GM19455 (cell line): ENCODE data around the gene PTCH2.

Experiments used
- ATAC-seq: cut with Tn5 transposase; IDR thresholded peaks from one replicate; pipeline ENCODE4 v1.9.1; 2021; ENCODE audit not compliant: unreplicated experiment

The PTCH2 gene, protein sequence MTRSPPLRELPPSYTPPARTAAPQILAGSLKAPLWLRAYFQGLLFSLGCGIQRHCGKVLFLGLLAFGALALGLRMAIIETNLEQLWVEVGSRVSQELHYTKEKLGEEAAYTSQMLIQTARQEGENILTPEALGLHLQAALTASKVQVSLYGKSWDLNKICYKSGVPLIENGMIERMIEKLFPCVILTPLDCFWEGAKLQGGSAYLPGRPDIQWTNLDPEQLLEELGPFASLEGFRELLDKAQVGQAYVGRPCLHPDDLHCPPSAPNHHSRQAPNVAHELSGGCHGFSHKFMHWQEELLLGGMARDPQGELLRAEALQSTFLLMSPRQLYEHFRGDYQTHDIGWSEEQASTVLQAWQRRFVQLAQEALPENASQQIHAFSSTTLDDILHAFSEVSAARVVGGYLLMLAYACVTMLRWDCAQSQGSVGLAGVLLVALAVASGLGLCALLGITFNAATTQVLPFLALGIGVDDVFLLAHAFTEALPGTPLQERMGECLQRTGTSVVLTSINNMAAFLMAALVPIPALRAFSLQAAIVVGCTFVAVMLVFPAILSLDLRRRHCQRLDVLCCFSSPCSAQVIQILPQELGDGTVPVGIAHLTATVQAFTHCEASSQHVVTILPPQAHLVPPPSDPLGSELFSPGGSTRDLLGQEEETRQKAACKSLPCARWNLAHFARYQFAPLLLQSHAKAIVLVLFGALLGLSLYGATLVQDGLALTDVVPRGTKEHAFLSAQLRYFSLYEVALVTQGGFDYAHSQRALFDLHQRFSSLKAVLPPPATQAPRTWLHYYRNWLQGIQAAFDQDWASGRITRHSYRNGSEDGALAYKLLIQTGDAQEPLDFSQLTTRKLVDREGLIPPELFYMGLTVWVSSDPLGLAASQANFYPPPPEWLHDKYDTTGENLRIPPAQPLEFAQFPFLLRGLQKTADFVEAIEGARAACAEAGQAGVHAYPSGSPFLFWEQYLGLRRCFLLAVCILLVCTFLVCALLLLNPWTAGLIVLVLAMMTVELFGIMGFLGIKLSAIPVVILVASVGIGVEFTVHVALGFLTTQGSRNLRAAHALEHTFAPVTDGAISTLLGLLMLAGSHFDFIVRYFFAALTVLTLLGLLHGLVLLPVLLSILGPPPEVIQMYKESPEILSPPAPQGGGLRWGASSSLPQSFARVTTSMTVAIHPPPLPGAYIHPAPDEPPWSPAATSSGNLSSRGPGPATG

DNA sequence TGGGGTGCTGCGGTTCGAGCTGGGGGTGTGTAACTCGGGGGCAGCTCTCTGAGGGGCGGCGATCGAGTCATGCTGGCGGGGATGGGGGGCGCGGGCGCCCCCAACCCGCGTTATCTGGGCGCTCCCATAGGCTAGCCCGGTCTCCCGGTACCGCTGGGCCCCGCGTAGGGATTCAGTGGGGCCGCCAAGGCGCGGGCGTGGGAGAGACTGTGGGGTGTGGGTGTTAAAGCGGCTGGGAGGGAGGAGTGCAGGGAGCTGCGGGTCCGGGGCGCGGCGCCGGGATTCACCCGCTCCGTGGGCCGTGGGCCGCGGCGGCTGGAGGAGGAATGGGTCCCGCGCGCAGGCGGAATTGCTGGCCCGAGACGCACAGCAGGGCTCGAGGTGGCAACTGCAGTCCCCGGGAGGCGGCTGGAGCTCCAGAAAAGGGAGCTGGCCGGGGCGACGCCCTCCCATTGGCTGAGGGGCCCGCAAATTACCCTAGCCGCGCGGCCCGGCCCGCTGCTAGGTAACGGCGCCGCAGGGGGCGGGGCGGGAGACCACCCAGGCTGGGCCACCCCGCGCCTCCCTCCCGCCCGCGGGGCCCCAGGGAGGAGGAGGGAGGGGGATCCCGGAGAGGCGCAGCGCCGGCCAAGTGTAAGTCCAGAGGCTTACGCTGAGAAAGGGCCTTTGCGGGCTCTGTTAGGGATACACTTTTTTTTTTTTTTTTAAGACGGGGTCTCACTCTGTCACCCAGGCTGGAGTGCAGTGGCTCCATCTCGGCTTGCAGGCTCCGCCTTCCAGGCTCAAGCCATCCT, at the start of gene PTCH2:
TSS of gene PTCH2 (minus strand) at position 392 of the 794 bp plus-strand sequence. CDS start at position 71, 321 bp downstream.
- ATAC-seq: no peak

DNA sequence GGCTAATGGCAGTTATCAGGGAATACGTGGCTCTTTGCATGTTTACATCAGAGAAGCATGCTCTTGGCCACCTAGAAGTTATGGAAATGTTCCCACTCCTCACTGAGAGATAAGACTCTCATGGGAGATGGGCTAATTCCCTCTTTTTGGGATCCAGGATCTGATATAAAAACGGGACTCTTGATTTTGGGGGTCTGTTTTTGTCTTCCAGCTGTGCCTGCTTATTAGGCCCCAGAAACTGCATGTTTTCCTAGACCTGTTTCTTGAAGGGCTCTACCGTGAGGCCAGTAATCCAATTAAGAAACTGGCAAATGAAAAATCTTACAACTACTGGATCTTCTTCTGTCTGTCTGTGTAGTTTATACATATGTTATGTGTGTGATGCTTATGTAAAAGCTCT, 47.0 kb upstream of the PTCH2 start:
- ATAC-seq: no peak

DNA sequence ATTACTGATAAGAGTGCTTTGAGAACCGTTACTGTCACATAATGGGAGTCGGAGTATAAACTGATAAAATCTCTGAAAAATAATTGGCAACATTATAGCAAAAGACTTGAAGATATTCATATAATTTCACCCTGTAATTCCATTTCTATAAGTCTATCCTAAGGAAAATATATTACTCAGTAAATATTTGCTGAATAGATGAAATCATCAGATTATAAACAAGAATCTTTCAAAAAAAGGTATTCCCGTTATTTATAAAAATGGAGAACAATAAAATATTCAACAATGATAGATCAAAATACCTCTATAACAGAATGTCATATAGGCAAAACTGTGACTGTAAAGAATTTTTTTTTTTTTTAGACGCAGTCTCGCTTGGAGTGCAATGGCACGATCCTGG, 42.4 kb upstream of the PTCH2 start:
- ATAC-seq: no peak

DNA sequence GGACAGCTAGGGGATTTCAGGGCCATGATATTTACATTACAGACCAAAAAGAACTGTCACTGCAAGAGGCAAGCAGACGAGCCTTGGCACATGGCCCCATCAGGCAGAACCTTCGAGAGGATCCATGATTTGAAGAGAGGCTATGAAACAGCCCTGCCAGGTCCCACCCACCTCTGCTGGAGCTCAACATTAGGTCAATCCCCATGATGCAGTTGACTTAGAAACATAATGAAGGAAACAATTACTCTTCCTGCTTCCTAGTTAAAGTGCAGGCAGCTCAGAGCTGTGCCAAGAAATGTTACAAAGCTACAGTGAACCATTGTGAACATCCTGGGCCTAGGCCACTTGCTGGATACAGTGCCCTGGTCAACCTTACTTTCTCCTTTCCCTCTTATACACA, 41.7 kb upstream of the PTCH2 start:
- ATAC-seq: no peak

DNA sequence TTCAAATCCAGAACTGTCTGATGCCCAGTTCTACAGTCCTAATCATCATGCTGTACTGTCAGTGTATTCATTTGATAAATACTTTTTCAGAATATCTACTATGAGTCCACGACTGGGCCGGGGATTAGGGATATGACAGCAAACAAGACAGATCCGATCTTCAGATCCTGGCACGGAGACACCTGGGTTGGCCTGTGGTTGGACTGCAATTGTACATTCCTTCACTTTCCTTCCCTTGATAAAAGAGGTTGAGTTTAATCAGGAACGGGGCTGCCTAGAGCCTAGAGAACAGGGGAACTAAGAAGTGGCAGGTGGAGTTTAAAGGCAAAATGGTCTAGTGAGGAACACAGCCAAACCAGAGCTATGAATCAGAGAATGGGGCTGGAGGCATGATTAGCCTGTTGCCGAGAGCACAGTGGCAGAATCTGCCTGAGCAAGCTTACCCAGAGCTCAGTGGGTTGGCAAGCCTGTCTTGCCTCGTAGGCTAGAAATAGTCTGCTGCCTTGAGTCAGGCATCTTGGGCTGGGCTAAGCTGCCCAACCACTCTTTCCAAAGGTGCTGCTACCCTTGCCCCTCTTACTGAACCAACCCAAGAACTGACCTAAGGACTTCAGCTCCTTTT, 38.1 kb upstream of the PTCH2 start:
- no peak for ATAC-seq

DNA sequence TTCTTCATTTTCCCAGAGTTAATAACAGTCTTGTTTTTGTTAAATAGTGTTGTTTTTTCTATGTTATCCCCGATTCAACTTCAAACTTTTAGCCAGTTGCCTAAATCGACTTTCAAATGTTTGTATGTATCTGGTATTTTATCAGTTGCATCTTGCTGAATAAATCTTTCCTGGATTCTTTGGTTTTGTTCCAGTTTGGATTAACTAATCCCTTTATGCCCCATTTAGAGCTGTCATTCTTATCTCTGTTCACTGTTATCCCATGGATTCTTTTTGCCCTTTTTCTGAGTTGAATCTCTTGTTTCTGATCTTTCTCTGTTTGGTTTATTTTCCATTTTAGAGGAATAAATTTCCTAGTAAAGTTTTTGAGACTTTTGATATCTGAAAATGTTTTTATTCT, 31.1 kb upstream of the PTCH2 start:
- ATAC-seq: no peak

DNA sequence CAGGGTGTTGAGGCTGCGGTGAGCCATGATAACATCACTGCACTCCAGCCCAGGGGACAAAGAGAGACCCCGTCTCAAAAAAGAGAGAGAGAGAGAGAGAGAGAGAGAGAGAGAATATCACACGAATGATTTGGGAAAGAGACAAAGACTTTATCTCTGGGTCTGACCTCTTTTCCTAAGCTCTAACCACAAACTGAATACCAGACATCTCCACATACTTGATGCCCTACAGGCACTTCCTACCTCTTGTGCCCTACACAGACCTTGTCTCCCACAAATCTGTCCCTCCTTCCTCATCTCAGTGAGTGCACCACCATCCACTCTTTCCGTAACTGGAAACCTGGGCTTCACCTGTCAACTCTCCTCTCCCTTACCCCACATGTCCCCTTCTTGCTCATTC, 27.0 kb upstream of the PTCH2 start:
- ATAC-seq: no peak

DNA sequence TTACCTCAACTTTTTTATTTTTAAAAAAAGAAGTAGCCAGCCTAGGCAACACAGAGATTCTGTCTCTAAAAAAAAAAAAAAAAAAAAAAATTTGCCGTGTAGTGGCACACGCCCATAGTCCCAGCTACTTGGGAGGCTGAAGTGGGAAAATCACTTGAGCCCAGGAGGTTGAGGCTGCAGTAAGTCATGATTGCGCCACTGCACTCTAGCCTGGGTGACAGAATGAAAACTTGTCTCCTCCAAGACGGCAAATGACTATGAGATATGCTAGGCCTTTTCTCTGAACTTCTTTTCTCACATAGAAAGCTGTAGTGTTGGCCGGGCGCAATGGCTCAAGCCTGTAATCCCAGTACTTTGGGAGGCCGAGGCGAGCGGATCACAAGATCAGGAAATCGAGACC, 24.7 kb upstream of the PTCH2 start:
- no peak for ATAC-seq

DNA sequence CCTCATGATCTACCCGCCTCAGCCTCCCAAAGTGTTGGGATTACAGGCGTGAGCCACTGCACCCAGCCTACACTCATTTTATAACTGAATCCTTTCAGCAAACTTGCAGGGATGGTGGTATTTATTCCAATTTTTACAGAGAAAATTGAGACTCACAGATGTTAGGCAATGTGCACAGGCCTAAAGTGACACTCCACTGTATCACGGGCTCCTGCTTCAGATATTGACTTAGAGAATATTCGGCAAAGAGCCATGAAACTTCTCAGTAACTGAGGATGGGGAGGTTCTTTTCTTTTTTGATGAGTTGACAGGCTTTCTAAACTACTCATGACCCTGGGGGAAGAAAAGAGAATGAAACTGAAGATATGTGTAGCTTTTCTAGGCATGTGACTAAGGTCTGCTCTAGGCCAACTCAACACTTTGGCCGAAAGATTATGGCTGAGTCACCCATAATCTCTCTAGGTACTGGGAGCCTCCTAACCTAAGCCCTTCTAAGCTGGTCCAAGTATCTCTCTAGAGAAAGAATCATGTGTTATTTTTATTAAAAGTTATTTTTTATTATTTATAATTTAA, 19.9 kb upstream of the PTCH2 start:
- ATAC-seq: no peak

DNA sequence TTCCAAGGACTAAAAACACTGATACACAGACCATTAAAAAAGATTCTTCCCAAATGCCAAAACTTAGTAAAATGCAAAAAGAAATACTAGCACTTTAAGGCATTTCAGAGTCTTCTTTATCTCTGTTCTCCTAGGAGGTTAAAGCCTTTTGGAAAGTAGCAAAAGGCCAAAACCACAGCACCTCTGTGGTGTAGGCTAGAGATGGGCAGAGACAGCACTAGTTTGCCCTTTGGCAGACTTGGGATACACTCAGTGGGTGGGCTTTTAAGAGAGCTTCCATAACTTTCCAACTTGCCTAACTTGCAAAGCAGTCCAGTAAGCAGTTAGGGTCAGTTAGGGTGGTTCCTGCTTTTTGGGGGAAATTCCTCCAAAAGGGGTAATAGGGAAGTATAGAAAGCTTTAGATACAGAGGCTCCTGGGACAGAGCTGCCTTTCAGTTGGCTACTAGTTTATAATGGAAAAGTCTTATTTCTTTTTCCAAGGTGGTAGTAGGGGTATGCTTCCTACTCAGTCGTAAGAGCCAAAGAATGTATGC, 17.9 kb upstream of the PTCH2 start:
- ATAC-seq: no peak

DNA sequence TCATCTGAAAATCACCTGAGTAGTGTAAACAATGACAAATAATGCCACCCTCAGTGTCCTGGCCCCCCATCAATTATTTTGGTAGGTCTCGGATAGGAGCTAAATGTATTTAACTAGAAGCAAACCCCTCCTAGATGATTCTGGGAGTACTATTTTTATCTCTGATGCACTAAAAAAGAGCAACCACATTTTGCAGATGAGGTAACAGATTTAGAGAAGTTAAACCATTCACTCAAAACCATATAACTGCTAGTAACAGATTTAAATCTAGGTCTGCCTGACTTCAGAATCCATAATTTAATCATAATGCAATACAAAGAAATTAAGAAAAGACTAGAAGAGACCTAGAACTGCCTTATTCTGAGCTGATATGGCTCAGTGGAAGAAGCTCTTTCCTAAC, 17.3 kb upstream of the PTCH2 start:
- no peak for ATAC-seq

DNA sequence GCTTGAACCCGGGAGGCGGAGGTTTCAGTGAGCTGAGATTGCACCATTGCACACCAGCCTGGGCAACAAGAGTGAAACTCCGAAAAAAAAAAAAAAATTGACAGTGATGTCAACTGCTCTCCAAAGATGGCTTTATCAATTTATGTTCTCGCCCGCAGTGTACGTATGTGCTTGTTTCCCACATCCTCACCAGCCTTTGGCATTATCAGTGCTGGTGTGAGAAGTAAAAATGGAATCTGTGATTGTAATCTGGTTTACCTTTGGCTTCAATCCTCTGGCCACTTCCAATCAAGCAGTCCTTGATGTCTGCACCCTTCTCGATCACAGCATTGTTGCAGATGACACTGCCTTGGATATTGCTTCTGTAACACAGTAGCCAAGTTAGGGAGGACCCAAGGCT, 14.4 kb upstream of the PTCH2 start:
- ATAC-seq: no peak

DNA sequence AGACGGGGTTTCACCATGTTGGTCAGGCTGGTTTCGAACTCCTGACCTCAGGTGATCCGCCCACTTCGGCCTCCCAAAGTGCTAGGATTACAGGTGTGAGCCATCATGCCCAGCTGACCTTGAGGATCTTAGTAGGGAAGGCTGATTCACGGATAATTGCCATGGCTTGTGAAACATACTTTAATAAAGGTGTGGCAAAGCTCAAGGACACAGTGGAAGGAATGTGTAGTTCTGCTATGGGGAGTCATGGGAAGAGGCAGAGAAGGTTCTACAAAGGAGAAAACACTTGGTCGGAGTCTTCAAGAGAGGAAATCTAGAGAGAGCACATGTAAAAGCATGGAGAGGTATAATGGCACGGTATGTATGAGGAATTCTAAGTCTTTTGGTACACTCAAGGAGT, 12.7 kb upstream of the PTCH2 start:
- no peak for ATAC-seq

DNA sequence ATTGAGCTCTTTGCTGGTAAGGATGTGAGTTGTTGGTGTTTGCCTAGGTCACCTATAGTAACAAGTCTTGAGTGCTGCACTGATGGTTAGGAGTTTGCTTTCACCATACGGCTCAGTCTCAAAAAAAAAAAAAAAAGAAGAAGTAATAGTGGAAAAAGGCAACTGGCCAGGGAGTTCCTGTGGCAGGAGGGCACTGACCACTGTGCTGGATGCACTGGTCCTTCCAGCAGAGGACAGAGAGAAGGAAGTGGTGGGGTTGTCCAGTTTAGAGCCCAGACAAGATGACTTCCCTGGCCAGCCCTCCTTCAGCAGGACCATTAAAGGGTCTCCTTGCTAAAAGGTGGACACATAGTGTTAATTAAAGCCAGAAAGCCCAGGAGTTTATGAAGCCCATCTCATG, 11.9 kb upstream of the PTCH2 start:
- no peak for ATAC-seq

DNA sequence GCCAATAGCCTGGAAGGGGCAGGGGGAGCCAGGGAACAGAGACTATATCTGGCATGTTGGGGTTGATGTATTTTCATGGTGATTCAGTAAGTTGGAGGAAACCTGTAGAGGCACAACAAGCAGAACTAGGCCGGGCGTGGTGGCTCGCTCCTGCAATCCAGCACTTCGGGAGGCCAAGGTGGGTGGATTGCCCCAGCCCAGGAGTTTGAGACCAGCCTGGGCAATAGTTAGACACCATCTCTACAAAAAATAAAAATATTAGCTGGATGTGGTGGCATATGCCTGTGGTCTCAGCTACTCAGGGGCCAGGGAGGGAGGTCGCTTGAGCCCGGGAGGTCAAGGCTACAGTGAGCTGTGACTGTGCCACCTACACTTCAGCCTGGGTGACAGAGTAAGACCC, 10.1 kb upstream of the PTCH2 start:
- no peak for ATAC-seq

DNA sequence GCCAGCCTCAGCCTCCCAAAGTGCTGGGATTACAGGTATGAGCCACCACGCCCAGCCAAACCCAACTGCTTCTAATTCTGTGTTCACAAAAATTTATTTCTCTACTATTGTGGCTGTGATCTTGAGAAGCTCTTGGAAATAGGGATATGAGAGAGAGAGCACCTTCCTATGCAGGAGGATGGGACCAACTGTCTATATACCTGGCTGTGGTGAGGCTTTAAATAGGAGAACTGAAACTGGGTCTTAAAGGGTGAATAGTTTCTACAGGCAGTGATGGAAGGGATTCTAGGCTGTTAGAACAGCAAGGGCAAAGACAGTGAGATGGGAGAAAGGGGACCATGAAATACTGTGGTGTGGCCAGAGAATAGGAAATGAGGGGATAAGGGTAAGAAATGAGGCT, 8.3 kb upstream of the PTCH2 start:
- ATAC-seq: no peak

DNA sequence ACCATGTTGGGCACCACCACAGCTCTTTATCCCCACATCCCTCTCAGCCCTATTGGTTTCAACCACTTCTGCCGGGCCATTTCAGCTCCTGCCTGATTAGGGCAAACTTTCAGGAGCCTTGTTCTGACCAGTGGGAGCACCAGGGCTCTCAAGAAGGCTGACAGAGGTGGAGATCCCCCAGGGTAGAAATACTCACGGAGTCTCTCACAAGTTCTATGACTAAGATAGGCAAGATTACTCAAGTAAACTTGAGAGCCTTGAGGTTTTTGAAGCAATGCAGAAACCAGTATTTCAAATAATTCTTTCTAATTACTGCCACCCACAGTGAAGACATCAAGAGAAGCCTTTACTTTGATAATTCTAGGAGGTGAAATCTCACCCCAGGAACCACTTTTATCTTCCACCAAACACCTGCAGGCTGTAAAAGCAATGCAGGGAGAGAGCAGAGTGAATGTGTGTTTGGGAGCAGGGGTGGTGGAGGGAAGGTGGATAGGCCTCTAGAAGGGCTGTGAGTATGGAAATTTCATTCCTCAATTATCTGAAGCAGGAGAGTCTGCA, 6.6 kb upstream of the PTCH2 start:
- no peak for ATAC-seq

DNA sequence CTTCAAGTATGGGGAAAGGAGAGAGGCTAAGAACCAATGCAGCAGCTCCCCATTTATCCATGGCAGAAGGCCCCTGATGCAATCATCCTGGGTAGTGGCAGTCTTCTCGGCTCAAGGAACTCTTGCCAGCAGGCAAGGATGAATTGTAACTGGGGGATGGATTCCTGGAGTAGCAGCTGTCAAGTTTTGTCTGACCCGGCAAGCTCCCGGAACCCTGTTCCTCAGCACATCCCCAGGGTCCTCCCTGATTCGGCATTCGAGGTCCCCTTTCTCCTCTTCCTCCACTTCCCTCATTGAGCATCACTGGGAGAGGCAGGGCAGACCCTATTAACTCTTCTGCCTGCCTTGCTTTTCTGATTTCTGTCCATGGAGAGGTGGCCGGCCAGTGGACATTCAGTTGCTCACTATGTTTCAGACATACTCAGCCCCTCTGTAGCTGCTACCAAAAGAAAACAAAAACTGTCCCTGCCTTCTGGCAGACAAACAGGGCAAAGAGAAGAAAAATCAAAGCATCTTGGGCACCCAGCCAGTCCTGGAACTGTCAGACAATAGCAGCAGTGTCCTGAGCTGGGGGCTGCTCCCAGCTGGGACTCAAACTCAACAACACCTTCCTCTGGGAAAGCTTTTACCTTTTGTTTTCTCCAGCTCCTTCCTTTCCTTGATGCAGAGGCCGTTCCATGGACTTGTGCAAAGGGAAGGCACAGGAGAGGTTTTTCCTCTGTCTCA, 5.6 kb upstream of the PTCH2 start:
- ATAC-seq: no peak

DNA sequence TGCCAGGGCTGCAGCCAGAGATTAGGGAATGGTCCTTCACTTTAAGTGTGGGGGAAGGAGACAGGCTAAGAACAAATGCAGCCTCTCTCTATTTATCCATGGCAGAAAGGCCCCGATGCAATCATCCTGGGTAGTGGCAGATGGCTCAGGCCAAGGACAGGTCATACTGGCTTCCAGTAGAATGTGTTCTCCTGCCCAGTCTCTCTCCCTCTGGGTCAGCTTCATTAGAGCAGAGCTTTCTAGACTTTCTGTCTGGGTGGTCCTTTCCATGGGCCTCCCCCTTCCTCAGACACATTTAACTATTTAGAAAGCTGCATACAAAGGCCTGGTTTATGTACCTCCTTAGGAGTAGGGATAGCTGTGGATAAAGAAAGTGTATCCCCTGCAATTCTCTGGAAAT, 4.8 kb upstream of the PTCH2 start:
- ATAC-seq: no peak
